Activated T-cell treated with anti-CD3 and anti-CD28 coated beads, Interleukin-2, amount 50 U/mL, for 4 hours (primary cell): ENCODE measurements around the gene NINJ2. TPM values are rescaled to one million over a fixed set of nuclear protein-coding genes. Genes with fewer than 3 reads are reported as not detected.

ENCODE experiments used
- ATAC-seq, 2 donors: fragments of 200-7000 bp; cut with Tn5 transposase; one replicate each; pipeline ENCODE4 v1.10.0; 2021
- DNase-seq: peaks from one replicate; pipeline ENCODE4 v3.0.0-alpha.2; 2020
- H3K27me3 Mint-ChIP-seq: one replicate; pipeline ENCODE4 v1.8.0; 2021; ENCODE audit warnings: low read depth, mixed read lengths
- H3K36me3 Mint-ChIP-seq: one replicate; pipeline ENCODE4 v1.8.0; 2022; ENCODE audit warnings: mixed read lengths; ENCODE audit not compliant: insufficient read depth
- H3K4me1 Mint-ChIP-seq: one replicate; pipeline ENCODE4 v1.8.0; 2021; ENCODE audit warnings: low read depth, mixed read lengths
- H3K4me3 Mint-ChIP-seq: one replicate; pipeline ENCODE4 v1.8.0; 2021; ENCODE audit warnings: mild to moderate bottlenecking, moderate library complexity, mixed read lengths
- H3K9me3 Mint-ChIP-seq: one replicate; pipeline ENCODE4 v1.8.0; 2021; ENCODE audit warnings: mixed read lengths
- total RNA-seq, 3 donors: library from RNA; stranded (reverse); gene quantifications; one replicate each; pipeline ENCODE4 v1.2.1, GENCODE V29; 2021

The NINJ2 gene
- total RNA-seq, 3 donors from 2014 or later: 2.6 to 3.7 (median 2.7) TPM

DNA sequence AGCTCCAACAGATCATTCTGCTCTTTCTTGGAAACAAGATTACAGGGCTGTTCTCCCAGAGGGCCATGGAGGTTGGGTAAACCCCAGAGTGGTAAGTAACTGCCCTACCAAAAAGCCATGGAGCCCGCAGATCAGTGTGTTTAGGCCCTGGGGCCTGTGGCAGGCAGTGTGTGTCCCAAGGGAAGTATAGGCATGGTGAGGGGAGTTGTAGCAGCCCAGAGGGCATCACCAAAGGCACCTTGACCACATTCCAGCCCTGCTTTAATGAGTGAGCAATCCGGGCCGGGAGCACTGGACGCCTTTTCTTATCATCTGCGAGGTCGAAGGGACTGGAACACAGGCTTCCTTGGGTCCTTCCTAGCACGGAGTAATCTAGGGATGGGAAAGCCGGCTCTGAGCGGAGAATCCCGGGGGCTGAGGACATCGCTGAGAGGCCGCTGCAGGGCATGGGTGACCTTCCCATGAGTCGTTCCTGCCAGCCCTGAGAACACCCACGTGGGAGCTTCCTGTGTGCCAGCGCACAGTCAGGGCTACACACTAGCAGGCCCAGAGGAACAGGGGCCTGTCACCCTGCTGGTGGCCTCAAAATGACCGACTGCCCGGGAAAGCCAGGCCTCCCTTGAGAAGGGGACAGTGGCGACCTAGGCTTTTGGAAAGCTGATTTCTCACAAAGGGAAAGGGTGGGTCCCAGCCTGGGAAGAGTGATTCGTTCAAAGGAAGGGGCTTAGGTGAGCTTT lies 91.3 kb downstream of the NINJ2 start:
- ATAC-seq (no peak), DNase-seq (no peak)
- peaks cover 49% of the 10 kb centered on the region for H3K4me1 Mint-ChIP-seq
- H3K27me3 Mint-ChIP-seq: no peaks in the 10 kb centered on the region
- H3K9me3 Mint-ChIP-seq: peaks cover 3% of the 10 kb centered on the region
- H3K36me3 Mint-ChIP-seq: no peaks in the 10 kb centered on the region
- no peak overlapping the region for H3K4me3 Mint-ChIP-seq

- Mint-ChIP-seq H3K4me1 (peaks cover 50% of the 10 kb centered on the region), H3K9me3 (peaks cover 3% of the 10 kb centered on the region), H3K36me3 (no peaks in the 10 kb centered on the region), H3K4me3 (peak overlapping the region; percentile 38), H3K27me3 (no peaks in the 10 kb centered on the region)
- DNase-seq (no peak), ATAC-seq (no peak)
These were observed 92.1 kb downstream of the NINJ2 start for GRCh38 chr12:570921-571794.

GRCh38 chr12:570435-570920 lies 92.8 kb downstream of the NINJ2 start:
- Mint-ChIP-seq H3K4me1 (peaks cover 53% of the 10 kb centered on the region), H3K9me3 (peaks cover 3% of the 10 kb centered on the region), H3K36me3 (no peaks in the 10 kb centered on the region), H3K4me3 (no peak overlapping the region), H3K27me3 (no peaks in the 10 kb centered on the region)
- no peak for DNase-seq
- no peak for ATAC-seq

GRCh38 chr12:569803-570434 lies 93.3 kb downstream of the NINJ2 start:
- peak overlapping the region; percentile 83 for H3K4me3 Mint-ChIP-seq
- H3K4me1 Mint-ChIP-seq: peaks cover 53% of the 10 kb centered on the region
- ATAC-seq: peak; percentile 94 to 96
- no peaks in the 10 kb centered on the region for H3K36me3 Mint-ChIP-seq
- peak; percentile 87 for DNase-seq
- H3K9me3 Mint-ChIP-seq: peaks cover 3% of the 10 kb centered on the region
- H3K27me3 Mint-ChIP-seq: no peaks in the 10 kb centered on the region

GRCh38 chr12:569091-569676 lies 94.1 kb downstream of the NINJ2 start:
- H3K4me1 Mint-ChIP-seq: peaks cover 55% of the 10 kb centered on the region
- H3K9me3 Mint-ChIP-seq: no peaks in the 10 kb centered on the region
- peak overlapping the region; percentile 8 for H3K4me3 Mint-ChIP-seq
- ATAC-seq (no peak), DNase-seq (no peak)
- no peaks in the 10 kb centered on the region for H3K27me3 Mint-ChIP-seq
- H3K36me3 Mint-ChIP-seq: no peaks in the 10 kb centered on the region

- Mint-ChIP-seq H3K4me1 (peaks cover 62% of the 10 kb centered on the region), H3K9me3 (no peaks in the 10 kb centered on the region), H3K4me3 (no peak overlapping the region), H3K27me3 (no peaks in the 10 kb centered on the region), H3K36me3 (no peaks in the 10 kb centered on the region)
- ATAC-seq (no peak), DNase-seq (no peak)
These were observed 94.8 kb downstream of the NINJ2 start for GRCh38 chr12:568486-568885.

DNA sequence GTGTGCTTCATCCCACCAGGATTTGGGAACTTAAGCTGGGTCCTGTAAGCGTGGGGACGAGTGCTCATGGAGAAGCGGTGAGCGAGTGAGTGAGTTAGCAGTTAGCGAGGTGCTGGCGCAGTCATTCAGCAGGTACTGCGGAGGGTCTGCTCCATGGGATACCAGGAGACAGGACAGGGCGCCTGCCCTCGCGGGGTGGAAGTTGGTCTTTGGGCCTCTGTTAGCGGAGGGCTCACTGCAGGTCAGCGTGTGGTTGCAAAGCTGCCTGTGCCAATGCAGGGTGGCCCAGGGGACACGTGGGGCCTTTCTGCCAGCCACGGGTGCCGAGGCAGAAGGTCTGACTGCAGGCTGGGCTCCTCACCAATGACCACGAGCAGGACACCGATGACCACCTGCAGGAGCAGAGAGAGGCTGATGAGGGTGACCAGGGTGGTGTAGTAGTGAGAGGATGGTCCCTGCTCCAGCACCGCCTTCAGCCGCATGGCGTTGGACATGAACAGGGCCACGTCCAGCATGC lies 97.6 kb downstream of the NINJ2 start:
- no peak for ATAC-seq
- Mint-ChIP-seq H3K4me3 (no peak overlapping the region), H3K4me1 (peaks cover 71% of the 10 kb centered on the region), H3K9me3 (no peaks in the 10 kb centered on the region), H3K36me3 (no peaks in the 10 kb centered on the region), H3K27me3 (no peaks in the 10 kb centered on the region)
- DNase-seq: no peak

GRCh38 chr12:565161-565560 lies 98.1 kb downstream of the NINJ2 start:
- no peak overlapping the region for H3K4me3 Mint-ChIP-seq
- DNase-seq (no peak), ATAC-seq (no peak)
- no peaks in the 10 kb centered on the region for H3K9me3 Mint-ChIP-seq
- H3K4me1 Mint-ChIP-seq: peaks cover 73% of the 10 kb centered on the region
- no peaks in the 10 kb centered on the region for H3K27me3 Mint-ChIP-seq
- H3K36me3 Mint-ChIP-seq: no peaks in the 10 kb centered on the region

DNA sequence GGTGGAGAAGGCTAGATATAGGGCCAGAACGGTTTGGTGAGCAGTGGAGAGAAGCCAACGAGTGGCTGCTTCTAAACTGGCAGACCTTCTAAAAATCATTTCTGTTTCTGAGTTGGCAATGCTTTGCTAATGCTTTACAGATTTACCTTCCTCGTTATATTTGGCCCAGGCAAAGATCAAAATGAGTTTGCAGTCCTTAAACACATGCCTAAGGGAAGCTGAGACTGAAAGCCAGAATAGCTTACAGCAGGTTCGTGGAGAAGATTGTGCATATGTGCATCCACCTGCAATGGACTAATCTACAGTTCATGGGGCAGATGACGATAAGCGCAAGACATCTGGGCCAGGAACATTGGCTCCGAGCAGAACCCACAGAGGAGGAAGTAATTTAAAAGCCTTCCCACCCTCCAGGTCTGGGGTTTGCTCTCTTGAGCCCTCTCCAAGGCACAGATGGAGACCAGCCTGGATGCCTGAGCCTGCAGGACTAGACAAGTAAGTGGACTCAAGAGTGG lies 99.4 kb downstream of the NINJ2 start:
- Mint-ChIP-seq H3K4me3 (peak overlapping the region; percentile 78), H3K27me3 (no peaks in the 10 kb centered on the region), H3K9me3 (no peaks in the 10 kb centered on the region), H3K36me3 (no peaks in the 10 kb centered on the region), H3K4me1 (peaks cover 66% of the 10 kb centered on the region)
- DNase-seq (no peak), ATAC-seq (peak; percentile 4 to 11)

DNA sequence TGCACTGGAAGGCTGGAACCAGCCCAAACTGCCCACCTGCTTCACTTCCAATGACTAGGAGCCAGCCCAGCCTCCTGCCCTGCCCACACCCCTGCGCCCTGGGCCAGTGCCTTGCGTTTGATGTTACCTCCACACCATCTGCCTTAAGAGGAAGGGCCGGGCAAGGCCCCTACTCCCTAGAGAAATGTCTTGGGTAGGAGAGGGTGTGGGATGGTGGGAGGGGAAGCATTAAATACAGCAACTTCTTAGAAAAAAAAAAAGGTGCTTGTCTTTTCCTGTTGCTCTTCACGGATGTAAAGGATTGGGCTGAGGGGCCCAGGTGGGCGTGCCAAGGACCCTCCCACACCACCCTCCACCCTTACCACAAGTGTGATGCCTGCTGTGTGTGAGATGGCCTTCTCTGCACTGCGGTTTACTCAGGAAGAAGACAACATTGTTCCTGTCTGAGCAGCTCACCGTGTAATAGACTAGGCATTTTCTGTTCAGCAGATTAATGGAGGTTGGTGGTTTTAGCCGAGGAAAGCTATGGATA lies 99.9 kb downstream of the NINJ2 start:
- peak; percentile 56 for DNase-seq
- Mint-ChIP-seq H3K4me1 (peaks cover 63% of the 10 kb centered on the region), H3K36me3 (no peaks in the 10 kb centered on the region), H3K27me3 (no peaks in the 10 kb centered on the region), H3K4me3 (peak overlapping the region; percentile 78), H3K9me3 (no peaks in the 10 kb centered on the region)
- ATAC-seq: peak; percentile 74 to 80

GRCh38 chr12:562634-563033 lies 100.6 kb downstream of the NINJ2 start:
- no peak overlapping the region for H3K4me3 Mint-ChIP-seq
- H3K9me3 Mint-ChIP-seq: no peaks in the 10 kb centered on the region
- H3K4me1 Mint-ChIP-seq: peaks cover 60% of the 10 kb centered on the region
- ATAC-seq (no peak), DNase-seq (no peak)
- H3K27me3 Mint-ChIP-seq: no peaks in the 10 kb centered on the region
- H3K36me3 Mint-ChIP-seq: no peaks in the 10 kb centered on the region

GRCh38 chr12:561908-562593 lies 101.2 kb downstream of the NINJ2 start:
- ATAC-seq (no peak), DNase-seq (no peak)
- H3K36me3 Mint-ChIP-seq: no peaks in the 10 kb centered on the region
- H3K4me1 Mint-ChIP-seq: peaks cover 56% of the 10 kb centered on the region
- H3K4me3 Mint-ChIP-seq: peak overlapping the region; percentile 55
- no peaks in the 10 kb centered on the region for H3K27me3 Mint-ChIP-seq
- no peaks in the 10 kb centered on the region for H3K9me3 Mint-ChIP-seq

DNA sequence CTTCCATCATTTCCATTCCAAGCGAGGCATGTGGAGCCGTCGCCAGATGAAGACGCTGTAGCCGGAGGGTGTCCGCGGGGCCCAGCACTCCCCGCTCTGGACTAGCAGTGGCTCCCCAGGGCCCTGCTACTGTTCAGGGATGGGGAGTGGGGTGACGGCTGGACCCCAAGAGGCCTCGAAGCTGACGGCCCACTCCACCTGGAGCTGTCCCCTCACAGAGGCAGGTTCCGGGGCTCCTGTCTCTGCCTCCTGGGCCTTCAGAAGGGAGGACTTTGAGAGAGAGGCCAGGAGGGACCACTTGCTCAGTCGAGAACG lies 101.9 kb downstream of the NINJ2 start:
- Mint-ChIP-seq H3K9me3 (no peaks in the 10 kb centered on the region), H3K4me1 (peaks cover 49% of the 10 kb centered on the region), H3K27me3 (no peaks in the 10 kb centered on the region), H3K4me3 (no peak overlapping the region), H3K36me3 (no peaks in the 10 kb centered on the region)
- DNase-seq: no peak
- ATAC-seq: no peak
